Measurements from ENCODE around the gene UBL7.
"Not testable (repeated sequence)": the region's sequence is repeated elsewhere in the genome, so short reads cannot be mapped to it uniquely, and the experiment has no call there.

The UBL7 gene

GRCh38 chr15:74463634-74464033, 2.7 kb upstream of the UBL7 start:
- DNase-seq, result no peak

- DNase-seq, result no peak
Measured at GRCh38 chr15:74461847-74462511, 1.0 kb upstream of the UBL7 start.

- DNase-seq, result no peak
Measured at GRCh38 chr15:74460298-74460697, 662 bp downstream of the UBL7 start.

GRCh38 chr15:74459798-74460197, 1.2 kb downstream of the UBL7 start:
- not testable (repeated sequence) for DNase-seq

GRCh38 chr15:74458473-74458872, 2.5 kb downstream of the UBL7 start:
- DNase-seq, result no peak

GRCh38 chr15:74457036-74457435, 3.9 kb downstream of the UBL7 start:
- not testable (repeated sequence) for DNase-seq

- no peak for DNase-seq
Measured at GRCh38 chr15:74454764-74455500, 6.0 kb downstream of the UBL7 start.

- no peak for DNase-seq
Measured at GRCh38 chr15:74453925-74454763, 6.8 kb downstream of the UBL7 start.

- DNase-seq, result no peak
Measured at GRCh38 chr15:74451861-74452835, 8.8 kb downstream of the UBL7 start.

GRCh38 chr15:74451322-74451721, 9.6 kb downstream of the UBL7 start:
- no peak for DNase-seq

GRCh38 chr15:74449643-74450205, 11.2 kb downstream of the UBL7 start:
- DNase-seq, result no peak

- DNase-seq, result no peak
Measured at GRCh38 chr15:74449095-74449494, 11.9 kb downstream of the UBL7 start.

- no peak for DNase-seq
Measured at GRCh38 chr15:74445816-74446763, 14.9 kb downstream of the UBL7 start.

- DNase-seq, result no peak
Measured at GRCh38 chr15:74444106-74445062, 16.6 kb downstream of the UBL7 start.

- no peak for DNase-seq
Measured at GRCh38 chr15:74443100-74443909, 17.7 kb downstream of the UBL7 start.

- no peak for DNase-seq
Measured at GRCh38 chr15:74442604-74443003, 18.4 kb downstream of the UBL7 start.

GRCh38 chr15:74442063-74442462, 18.9 kb downstream of the UBL7 start:
- no peak for DNase-seq

GRCh38 chr15:74441248-74441941, 19.6 kb downstream of the UBL7 start:
- DNase-seq, result no peak

Data from activated CD4-positive, alpha-beta T cell treated with anti-CD3 and anti-CD28 coated beads, Interleukin-2, amount 50 U/mL, for 4 hours (primary cell).